Measurements from ENCODE around the gene NINL. TPM values are rescaled to one million over a fixed set of nuclear protein-coding genes. Genes with fewer than 3 reads are reported as not detected.

NINL gene
- total and polyA plus RNA-seq, 2 of the 8 experiments (the other 6 are each of a cell fraction or from before 2014, with no cell fraction given) = 15.3 to 30.0 TPM

GRCh38 chr20:25541676-25542075 is 43.7 kb downstream of the NINL start:
- peaks cover 11 to 29% of the 10 kb centered on the region in 2 experiments for H4K20me1 ChIP-seq (replicated peaks in 1 of 2; ENCODE audit: control insufficient read depth in 1 of 2, insufficient read depth in 2 of 2, low read length in 2 of 2)
- no peak for FAIRE-seq

More at GRCh38 chr20:25541676-25542075, 43.7 kb downstream of the NINL start:
- no peaks in the 10 kb centered on the region for H3K36me3 ChIP-seq (ENCODE audit: control insufficient read depth in 2 of 4, insufficient read depth in 4 of 4, low read length in 3 of 4)
- no peak overlapping the region for H3K27ac ChIP-seq (ENCODE audit: low read depth, low read length)
- H3K56ac ChIP-seq (replicated peaks; ENCODE audit: insufficient read length, low read depth, low read length) = no peak overlapping the region
- CTCF ChIA-PET (ENCODE audit: partially characterized antibody) = interaction anchor here (0.8 to 3.5 kb wide), 12 partner anchors 10 to 698 kb away, joined by 3 to 21 read pairs (median 5); no protein-coding TSS in a partner anchor
- no peaks in the 10 kb centered on the region for H3K23me2 ChIP-seq (ENCODE audit: low read depth, low read length)
- H3K4ac ChIP-seq (replicated peaks; ENCODE audit: insufficient read length, low read depth, low read length) = no peak overlapping the region
- WGBS, 2 experiments (ENCODE audit: extremely low coverage in 1 of 2, insufficient coverage in 1 of 2, insufficient read length in 1 of 2, insufficient replicate concordance in 2 of 2, low coverage in 1 of 2, low lambda C conversion rate in 2 of 2, missing lambda C conversion rate in 1 of 2) = 86% methylated on average over 2 of the region's 2 CpGs; no CpG with 5 or more reads in 1 of the 2 experiments
- no peak overlapping the region for H2BK5ac ChIP-seq (ENCODE audit: low read depth, low read length)
- H2BK20ac ChIP-seq (ENCODE audit: low read length) = no peak overlapping the region
- H3K9me3 ChIP-seq (ENCODE audit: insufficient read depth in 2 of 2, low read depth in 1 of 2, low read length in 1 of 2) = no peaks in the 10 kb centered on the region
- DNase-seq (ENCODE audit: low read depth in 1 of 2, low spot score in 2 of 2) = no peak
- H2BK12ac ChIP-seq (ENCODE audit: low read depth, low read length) = no peak overlapping the region
- no peak overlapping the region for H3K23ac ChIP-seq (ENCODE audit: insufficient read length)
- peaks cover 7 to 28% (median 10%) of the 10 kb centered on the region in 4 experiments for H3K4me1 ChIP-seq (replicated peaks in 1 of 4; ENCODE audit: control insufficient read depth in 3 of 4, insufficient read depth in 4 of 4, low read length in 3 of 4)
- H2BK120ac ChIP-seq (replicated peaks; ENCODE audit: low read depth, low read length) = no peak overlapping the region
- no peak overlapping the region for H4K5ac ChIP-seq (ENCODE audit: insufficient read length, low read depth, low read length)
- H3K9ac ChIP-seq (replicated peaks in 1 of 4; ENCODE audit: extremely low read depth in 1 of 4, low read depth in 3 of 4, low read length in 3 of 4) = no peak overlapping the region
- H4K8ac ChIP-seq (ENCODE audit: extremely low read depth, insufficient read depth, low read length) = no peak overlapping the region
- H3K4me2 ChIP-seq (ENCODE audit: insufficient read depth in 1 of 2, low read depth in 2 of 2, low read length in 2 of 2) = no peak overlapping the region
- no peak overlapping the region for H2AFZ ChIP-seq (ENCODE audit: low read length)
- peaks cover 0 to 52% of the 10 kb centered on the region in 2 experiments; a peak in 2 of 4 replicates for H3K79me2 ChIP-seq (ENCODE audit: control insufficient read depth in 1 of 2, insufficient read depth in 2 of 2, low read length in 2 of 2)
- H4K91ac ChIP-seq (replicated peaks; ENCODE audit: insufficient read length, low read length) = no peak overlapping the region
- TF ChIP-seq BRCA1 (IDR thresholded peaks at IDR 0.05; ENCODE audit: low read depth, low read length) = no peak
- no peak for TF ChIP-seq HDAC2 (IDR thresholded peaks at IDR 0.05; ENCODE audit: borderline replicate concordance in 1 of 2, low read depth in 2 of 2, low read length in 2 of 2)
- TF ChIP-seq SIN3A (conservative IDR thresholded peaks at IDR 0.05 in 1 of 2, IDR thresholded peaks at IDR 0.05 in 1 of 2; ENCODE audit: low read depth in 1 of 2, low read length in 2 of 2) = no peak
- no peak for TF ChIP-seq BCL11A (IDR thresholded peaks at IDR 0.05; ENCODE audit: low read depth in 2 of 2, low read length in 2 of 2)
- no peak for TF ChIP-seq RAD21 (IDR thresholded peaks at IDR 0.05 in 1 of 2, conservative IDR thresholded peaks at IDR 0.05 in 1 of 2; ENCODE audit: low read depth in 2 of 2, low read length in 2 of 2)
- no peak for TF ChIP-seq EP300 (IDR thresholded peaks at IDR 0.05; ENCODE audit: borderline replicate concordance in 1 of 2, low read depth in 2 of 2, low read length in 2 of 2)
- no peak for TF ChIP-seq TAF1 (IDR thresholded peaks at IDR 0.05; ENCODE audit: low read depth, low read length)
- no peak for TF ChIP-seq MAFK (IDR thresholded peaks at IDR 0.05; ENCODE audit: low read depth, low read length)
- TF ChIP-seq CHD2 (IDR thresholded peaks at IDR 0.05; ENCODE audit: low read length) = no peak
- TF ChIP-seq PHF8 (conservative IDR thresholded peaks at IDR 0.05; ENCODE audit: low read depth, low read length) = no peak
- no peak for TF ChIP-seq SP1 (IDR thresholded peaks at IDR 0.05; ENCODE audit: low read depth, low read length)
- no peak for TF ChIP-seq KDM5A (IDR thresholded peaks at IDR 0.05; ENCODE audit: low read length)
- no peak overlapping the region for H3K4me3 ChIP-seq (ENCODE audit: extremely low read depth in 1 of 4, insufficient read depth in 2 of 4, low read depth in 3 of 4, low read length in 4 of 4)
- POLR2A ChIA-PET (ENCODE audit: partially characterized antibody) = interaction anchor here (0.7 to 2.2 kb wide), 3 partner anchors 10 to 43 kb away, joined by 3 to 10 read pairs (median 5); no protein-coding TSS in a partner anchor
- H2AK5ac ChIP-seq (ENCODE audit: low read depth, low read length) = no peak overlapping the region
- no peak overlapping the region for H3K14ac ChIP-seq (ENCODE audit: insufficient read length)
- no peak overlapping the region for H3K18ac ChIP-seq (ENCODE audit: extremely low read depth, low read length)
- peaks cover 23% of the 10 kb centered on the region for H3K79me1 ChIP-seq (ENCODE audit: low read depth, low read length)
- H2BK15ac ChIP-seq (ENCODE audit: low read length) = no peak overlapping the region
- no peaks in the 10 kb centered on the region for H3K27me3 ChIP-seq (replicated peaks in 1 of 4; ENCODE audit: control insufficient read depth in 3 of 4, extremely low read depth in 1 of 4, insufficient read depth in 3 of 4, low read length in 3 of 4)
